Ectodermal cell (in vitro differentiated cells): ENCODE data around the gene NAPG.

Experiments
- H3K27ac ChIP-seq: 2 replicates; pipeline ENCODE4 v1.7.0; 2013; ENCODE audit warnings: mild to moderate bottlenecking, low read depth, low read length; ENCODE audit not compliant: insufficient read depth, poor library complexity, severe bottlenecking
- H3K27me3 ChIP-seq: 2 replicates; pipeline ENCODE4 v1.7.0; 2013; ENCODE audit warnings: mild to moderate bottlenecking, low read length; ENCODE audit not compliant: insufficient read depth, control insufficient read depth, poor library complexity, severe bottlenecking
- H3K36me3 ChIP-seq: one replicate; pipeline ENCODE4 v1.7.0; 2013; ENCODE audit warnings: low read length; ENCODE audit not compliant: control insufficient read depth, insufficient read depth
- H3K4me1 ChIP-seq: one replicate; pipeline ENCODE4 v1.7.0; 2013; ENCODE audit warnings: low read length; ENCODE audit not compliant: control insufficient read depth, insufficient read depth
- H3K4me3 ChIP-seq: 2 replicates; pipeline ENCODE4 v1.7.0; 2013; ENCODE audit warnings: low read depth, low read length, control low read depth; ENCODE audit not compliant: insufficient read depth
- H3K9me3 ChIP-seq: 2 replicates; pipeline ENCODE4 v1.7.0; 2013; ENCODE audit warnings: mild to moderate bottlenecking, low read length, moderate library complexity; ENCODE audit not compliant: control insufficient read depth
- WGBS, 2 experiments: methylation state at CpG; one replicate each; pipeline ENCODE4 v1.1.7; 2013; ENCODE audit warnings: missing lambda C conversion rate in 2 of 2; 5-methylcytosine and 5-hydroxymethylcytosine counted together

NAPG gene

DNA sequence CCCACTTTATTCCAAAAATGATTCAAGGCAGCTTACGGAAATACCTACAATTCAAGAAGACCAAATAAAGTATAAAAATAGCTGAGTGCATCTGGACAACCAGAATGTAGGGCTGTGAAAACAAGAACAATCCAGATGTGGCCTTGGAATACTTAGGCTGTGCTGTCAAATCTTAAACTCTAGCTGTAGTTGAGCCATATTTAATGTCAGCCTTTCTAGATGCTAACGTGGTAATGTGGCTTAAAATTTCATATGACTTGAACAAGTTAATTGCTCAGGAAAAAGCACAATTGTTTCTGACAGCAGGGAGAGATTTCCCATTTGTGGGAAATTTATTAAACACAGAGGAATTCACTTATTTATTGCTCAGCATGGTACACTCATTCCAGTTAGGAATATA, 14.6 kb upstream of the NAPG start:
- H3K9me3 ChIP-seq = no peaks in the 10 kb centered on the region
- H3K4me3 ChIP-seq = no peak overlapping the region
- no peaks in the 10 kb centered on the region for H3K27me3 ChIP-seq
- WGBS, 2 experiments = 92 to 100% methylated on average over 2 of the region's 2 CpGs
- H3K36me3 ChIP-seq = no peaks in the 10 kb centered on the region
- H3K27ac ChIP-seq = no peak overlapping the region
- H3K4me1 ChIP-seq = no peaks in the 10 kb centered on the region

DNA sequence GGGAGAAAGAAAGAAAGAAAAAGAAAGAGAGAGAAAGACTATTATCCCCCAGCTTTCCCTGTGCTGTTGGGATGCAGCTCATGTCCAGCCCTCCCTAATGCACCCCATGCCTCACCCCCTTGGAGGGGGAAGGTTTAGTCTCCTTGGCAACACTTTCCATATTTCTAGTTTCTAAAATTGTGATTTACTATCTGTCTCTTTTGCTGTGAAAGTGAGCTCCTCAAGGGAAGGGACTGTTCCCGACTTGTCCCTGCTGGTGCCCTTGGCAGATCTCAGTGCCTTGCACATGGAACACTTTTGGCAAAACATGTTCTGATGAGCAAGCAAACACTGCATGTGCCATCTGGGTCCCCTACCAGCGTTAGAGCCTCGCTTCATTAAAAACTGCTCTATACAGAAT, 11.7 kb upstream of the NAPG start:
- H3K4me1 ChIP-seq = no peaks in the 10 kb centered on the region
- no peak overlapping the region for H3K27ac ChIP-seq
- WGBS, 2 experiments = 93% methylated on average over 3 of the region's 3 CpGs
- H3K4me3 ChIP-seq = no peak overlapping the region
- no peaks in the 10 kb centered on the region for H3K9me3 ChIP-seq
- H3K36me3 ChIP-seq = no peaks in the 10 kb centered on the region
- no peaks in the 10 kb centered on the region for H3K27me3 ChIP-seq

DNA sequence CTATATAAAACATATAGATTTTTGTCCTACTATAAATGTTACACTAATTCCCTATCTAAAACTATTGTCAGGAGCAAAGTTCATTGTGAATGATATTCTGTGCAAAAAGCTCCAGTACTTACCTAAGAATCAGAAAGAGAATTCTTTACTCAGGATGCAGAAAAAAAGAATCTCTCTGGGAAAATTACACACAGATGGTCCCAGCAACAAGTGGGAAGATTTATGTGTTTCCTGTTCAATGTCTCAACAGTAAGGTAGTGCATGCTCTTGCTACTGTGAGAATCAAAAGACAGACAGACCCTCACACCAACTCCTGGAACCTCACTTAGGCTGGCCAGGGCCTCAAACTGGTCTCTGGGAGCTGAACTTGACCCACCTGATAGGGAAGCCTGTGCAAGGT, 11.2 kb upstream of the NAPG start:
- Histone ChIP-seq H3K4me1 (no peaks in the 10 kb centered on the region), H3K27ac (no peak overlapping the region), H3K4me3 (no peak overlapping the region), H3K36me3 (no peaks in the 10 kb centered on the region), H3K27me3 (no peaks in the 10 kb centered on the region), H3K9me3 (no peaks in the 10 kb centered on the region)

DNA sequence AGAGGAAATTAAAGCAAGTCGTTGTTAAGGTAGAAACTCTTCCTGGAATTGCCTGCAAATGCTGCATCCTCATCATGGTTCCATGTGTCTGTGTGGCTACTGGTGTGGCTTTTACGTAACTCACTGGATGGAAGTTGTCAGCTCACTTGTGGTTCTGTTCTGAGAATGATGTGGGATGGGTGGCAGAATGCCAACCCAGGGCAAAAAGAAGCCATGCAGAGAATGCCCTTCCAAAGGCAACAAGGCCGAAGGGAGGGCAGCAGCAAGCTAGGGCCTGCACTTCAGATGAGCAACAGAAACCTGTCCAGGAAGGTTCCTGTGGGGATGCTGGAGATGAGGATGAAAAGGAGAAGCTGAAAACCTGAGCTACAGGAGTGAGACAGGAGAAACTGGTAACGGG, 10.4 kb upstream of the NAPG start:
- H3K4me3 ChIP-seq = no peak overlapping the region
- H3K4me1 ChIP-seq = no peaks in the 10 kb centered on the region
- no peaks in the 10 kb centered on the region for H3K36me3 ChIP-seq
- H3K27ac ChIP-seq = no peak overlapping the region
- no peaks in the 10 kb centered on the region for H3K9me3 ChIP-seq
- no peaks in the 10 kb centered on the region for H3K27me3 ChIP-seq
- WGBS, 2 experiments = 69 to 73% methylated on average over 4 of the region's 4 CpGs

DNA sequence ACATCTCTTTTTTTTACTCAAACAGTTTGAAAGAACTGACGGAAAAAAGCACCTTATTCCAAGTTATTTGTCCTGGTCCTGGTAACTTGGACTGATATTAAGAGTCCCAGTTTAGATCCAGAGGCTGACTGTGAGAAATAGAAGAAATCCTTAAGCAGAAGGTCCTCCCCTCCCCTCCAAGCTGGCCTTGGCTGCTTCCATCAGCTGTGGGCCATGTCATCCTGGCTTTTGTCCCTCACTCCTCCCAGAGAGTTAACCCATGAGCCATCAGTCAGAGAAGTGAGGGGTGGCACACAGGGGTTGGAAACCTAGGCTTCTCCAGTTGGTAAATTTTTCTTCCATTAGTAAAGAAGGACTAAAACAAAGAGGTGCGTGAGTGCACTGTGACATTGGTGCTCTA, 9.7 kb upstream of the NAPG start:
- no peaks in the 10 kb centered on the region for H3K27me3 ChIP-seq
- H3K27ac ChIP-seq = no peak overlapping the region
- H3K4me3 ChIP-seq = no peak overlapping the region
- WGBS, 2 experiments = 90 to 93% methylated on average over 2 of the region's 2 CpGs
- no peaks in the 10 kb centered on the region for H3K36me3 ChIP-seq
- no peaks in the 10 kb centered on the region for H3K9me3 ChIP-seq
- no peaks in the 10 kb centered on the region for H3K4me1 ChIP-seq

DNA sequence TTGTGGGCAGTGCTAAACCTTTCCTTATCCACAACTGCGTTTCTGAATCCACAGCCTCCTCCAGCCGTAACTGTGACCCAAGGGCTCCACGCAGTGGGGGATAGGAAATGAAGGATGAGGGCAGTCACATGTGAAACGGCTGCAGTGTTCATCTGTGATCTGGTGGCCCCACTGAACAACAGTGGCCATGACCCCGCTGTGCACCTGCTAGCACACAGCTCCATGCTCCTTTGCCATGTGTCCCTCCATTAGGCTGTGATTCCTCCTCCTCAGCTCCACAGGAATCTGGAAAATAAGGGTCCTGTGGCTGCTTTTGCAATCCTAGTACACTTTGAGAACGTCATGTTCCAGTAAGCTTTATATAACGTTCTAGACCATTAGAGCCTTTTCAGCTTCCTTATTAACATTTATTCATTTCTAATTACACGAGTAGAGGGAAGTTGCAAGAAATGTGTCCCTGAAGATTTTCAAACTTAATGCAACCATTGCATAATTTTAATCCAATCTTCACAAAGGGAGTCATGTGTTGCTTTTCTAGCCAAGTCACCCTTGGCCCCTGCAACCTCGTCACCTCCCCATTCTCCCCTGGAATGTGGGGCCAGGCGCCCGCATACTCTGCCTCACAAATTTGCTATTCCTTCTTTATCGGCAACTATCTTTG, 7.1 kb upstream of the NAPG start:
- H3K27ac ChIP-seq = no peak overlapping the region
- no peaks in the 10 kb centered on the region for H3K27me3 ChIP-seq
- no peak overlapping the region for H3K4me3 ChIP-seq
- H3K36me3 ChIP-seq = no peaks in the 10 kb centered on the region
- 83 to 85% methylated on average over 11 to 12 of the region's 12 CpGs for WGBS, 2 experiments
- no peaks in the 10 kb centered on the region for H3K9me3 ChIP-seq
- H3K4me1 ChIP-seq = no peaks in the 10 kb centered on the region

DNA sequence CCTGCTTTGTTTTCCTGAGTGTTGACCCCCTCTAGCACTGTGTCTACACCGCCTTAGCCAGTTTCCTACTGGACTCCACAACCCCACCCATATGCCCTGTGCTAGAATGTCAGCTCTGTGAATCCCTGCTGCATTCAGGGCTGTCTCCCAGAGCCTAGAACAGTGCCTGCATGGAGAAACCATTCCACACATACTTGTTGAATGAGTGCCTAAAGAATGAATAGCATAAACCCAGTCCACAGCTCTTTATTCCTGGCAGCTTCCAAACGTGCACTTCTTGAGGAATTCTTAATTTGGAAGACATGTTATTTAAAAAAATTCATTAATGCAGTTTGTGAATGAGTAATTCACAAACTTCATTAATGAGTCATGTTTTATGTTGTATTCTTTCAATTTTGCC, 6.5 kb upstream of the NAPG start:
- Histone ChIP-seq H3K36me3 (no peaks in the 10 kb centered on the region), H3K9me3 (no peaks in the 10 kb centered on the region), H3K4me1 (no peaks in the 10 kb centered on the region), H3K4me3 (no peak overlapping the region), H3K27me3 (no peaks in the 10 kb centered on the region), H3K27ac (no peak overlapping the region)
- WGBS, 2 experiments = 75 to 89% methylated on average over 2 of the region's 2 CpGs

DNA sequence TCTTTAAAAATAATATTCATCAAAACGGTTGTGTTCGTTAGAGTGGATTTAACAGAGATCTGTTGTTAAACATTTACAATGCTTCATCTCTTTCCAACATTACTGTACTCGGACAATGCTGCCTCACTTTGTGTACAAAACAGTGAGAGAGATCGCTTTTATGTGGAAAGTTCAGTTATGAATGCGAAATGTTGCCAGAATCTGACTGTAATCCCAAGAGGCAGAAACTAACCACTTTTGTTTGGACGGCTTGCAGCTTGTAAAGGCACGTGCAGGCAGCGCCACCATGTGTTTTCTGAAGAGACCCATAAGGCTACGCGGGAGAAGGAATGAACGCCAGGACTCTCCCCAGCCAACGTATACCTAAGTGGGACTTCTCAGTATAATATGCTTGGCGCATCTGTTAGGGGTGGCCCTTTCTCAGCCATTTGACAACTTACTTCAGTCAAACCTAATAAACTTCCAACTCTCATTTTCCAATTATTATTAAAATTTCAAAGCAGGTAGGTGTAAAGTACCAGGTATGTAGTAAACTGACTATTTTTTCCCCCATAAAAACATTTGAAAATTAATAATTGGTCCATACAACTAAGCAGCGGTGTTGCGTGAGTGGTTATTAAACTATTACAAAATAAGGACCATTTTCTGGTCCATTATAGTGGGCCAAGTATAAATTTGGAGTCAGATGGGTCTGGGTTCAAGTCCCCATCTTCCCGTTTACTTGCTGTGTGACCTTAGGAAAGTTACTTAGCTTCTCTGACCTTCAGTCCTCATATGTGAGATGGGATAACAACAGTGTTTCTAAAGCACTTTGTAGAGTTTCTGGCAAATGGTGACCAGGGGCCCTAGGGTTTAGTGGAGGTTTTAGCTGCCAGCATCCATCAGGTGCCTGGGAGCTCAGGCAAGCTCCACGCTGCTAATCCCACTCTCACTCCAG, 5.6 kb upstream of the NAPG start:
- no peak overlapping the region for H3K27ac ChIP-seq
- WGBS, 2 experiments = 32 to 40% methylated on average over 15 to 16 of the region's 17 CpGs
- no peaks in the 10 kb centered on the region for H3K9me3 ChIP-seq
- no peaks in the 10 kb centered on the region for H3K27me3 ChIP-seq
- H3K4me1 ChIP-seq = no peaks in the 10 kb centered on the region
- H3K4me3 ChIP-seq = no peak overlapping the region
- no peaks in the 10 kb centered on the region for H3K36me3 ChIP-seq

DNA sequence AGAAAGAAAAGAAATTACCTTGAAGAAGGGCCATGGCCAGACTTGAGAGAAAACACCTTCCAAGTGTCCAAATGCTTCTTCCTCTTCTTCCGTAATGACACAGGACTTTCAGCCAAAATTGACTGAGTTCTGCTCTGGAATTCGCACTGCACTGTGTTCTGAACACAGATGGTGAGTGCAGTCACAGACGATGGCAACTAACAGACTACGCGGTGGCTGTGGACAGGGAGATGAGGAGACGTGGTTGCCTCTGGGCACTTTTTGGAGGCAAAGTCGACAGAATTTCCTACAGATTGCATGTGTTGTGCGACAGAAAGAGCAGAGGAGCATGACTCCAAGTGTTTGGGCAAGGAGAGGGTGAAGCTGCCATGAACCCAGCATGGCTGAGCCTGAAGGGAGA, 4.3 kb upstream of the NAPG start:
- H3K36me3 ChIP-seq = no peaks in the 10 kb centered on the region
- H3K27ac ChIP-seq = no peak overlapping the region
- no peak overlapping the region for H3K4me3 ChIP-seq
- H3K4me1 ChIP-seq = no peaks in the 10 kb centered on the region
- H3K9me3 ChIP-seq = no peaks in the 10 kb centered on the region
- H3K27me3 ChIP-seq = no peaks in the 10 kb centered on the region
- 91 to 92% methylated on average over 8 of the region's 8 CpGs for WGBS, 2 experiments

DNA sequence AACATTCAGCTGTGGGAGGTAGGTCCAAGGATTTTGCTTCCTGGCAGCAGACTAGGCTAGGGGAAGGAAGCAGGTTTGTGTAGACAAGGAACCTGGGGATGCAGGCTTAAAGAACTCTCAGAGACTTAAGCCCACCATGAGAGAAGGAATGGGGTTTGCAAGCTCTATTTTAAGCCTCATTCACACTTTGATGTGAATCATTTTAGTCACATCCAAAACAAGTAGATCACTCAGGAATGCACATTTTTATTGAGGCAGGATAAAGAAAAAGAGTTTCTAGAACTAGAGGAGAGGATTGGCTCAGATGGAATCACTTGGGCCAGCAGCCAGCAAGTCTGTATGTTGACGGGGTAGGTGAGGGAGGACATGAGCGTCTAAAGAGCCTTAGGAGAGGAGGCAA, 3.3 kb upstream of the NAPG start:
- WGBS, 2 experiments = 91 to 96% methylated on average over 2 of the region's 2 CpGs
- H3K36me3 ChIP-seq = no peaks in the 10 kb centered on the region
- H3K4me1 ChIP-seq = no peaks in the 10 kb centered on the region
- H3K27me3 ChIP-seq = no peaks in the 10 kb centered on the region
- H3K4me3 ChIP-seq = no peak overlapping the region
- H3K9me3 ChIP-seq = no peaks in the 10 kb centered on the region
- no peak overlapping the region for H3K27ac ChIP-seq
